GM12878 (cell line): ENCODE measurements around the gene SOCS6. TPM values are rescaled to one million over a fixed set of nuclear protein-coding genes. Genes with fewer than 3 reads are reported as not detected.

Experiments used
- ATAC-seq: fragments of 200-7000 bp; cut with Tn5 transposase; 3 replicates; pipeline ENCODE4 v1.9.1; 2020; ENCODE audit warnings: mild to moderate bottlenecking, moderate library complexity
- BruUV-seq: library from RNA; stranded (reverse); fragments of 400-500 nt; replicated peaks from 2 replicates; lab custom pipeline; 2021; lab: Mats Ljungman, UMichigan
- CTCF ChIA-PET: fragments of 300-600 bp; sonication (Branson Sonifier 250); formaldehyde crosslinking; extraction: SDS; loops from one replicate; lab custom pipeline; 2021; ENCODE audit warnings: inconsistent platforms; lab: Yijun Ruan, JAX
- POLR2A ChIA-PET: fragments of 350-600 bp; formaldehyde crosslinking; extraction: SDS; loops from one replicate; lab custom pipeline; 2021; ENCODE audit warnings: inconsistent platforms; lab: Charles Lee
- RAD21 ChIA-PET: fragments of 300-600 bp; sonication (Branson Sonifier 250); formaldehyde crosslinking; loops from one replicate; lab custom pipeline; 2023; ENCODE audit warnings: antibody characterized with exemption; ENCODE audit not compliant: unreplicated experiment; lab: Charles Lee
- SMC1A ChIA-PET: fragments of 300-600 bp; sonication (Branson Sonifier 250); formaldehyde crosslinking; loops from one replicate; lab custom pipeline; 2023; ENCODE audit not compliant: unreplicated experiment, uncharacterized antibody; lab: Charles Lee
- DNase-seq: peaks from one replicate; pipeline ENCODE4 v3.0.0-alpha.2; 2011; ENCODE audit warnings: low read depth, low spot score
- FAIRE-seq: peaks from 3 replicates; lab custom pipeline; 2011; peaks lifted over from hg19 to GRCh38; lab: Jason Lieb, UNC
- H2AFZ ChIP-seq: 2 replicates; pipeline ENCODE4 v1.6.0; 2011; ENCODE audit warnings: low read depth, low read length, control low read depth; ENCODE audit not compliant: control insufficient read depth
- H3K27ac ChIP-seq: 2 replicates; pipeline ENCODE4 v1.5.1; 2011; ENCODE audit warnings: control low read depth; ENCODE audit not compliant: control insufficient read depth, insufficient read depth
- H3K27me3 ChIP-seq, 2 experiments: replicated peaks in 1 of 2; 2 replicates each; pipeline versions ENCODE4 v1.6.0 to v1.6.1; 2011; ENCODE audit warnings: low read length in 1 of 2; ENCODE audit not compliant: control insufficient read depth in 2 of 2, insufficient read depth in 2 of 2
- H3K36me3 ChIP-seq, 2 experiments: 2 replicates each; pipeline ENCODE4 v1.5.1; 2011; ENCODE audit warnings: low read length in 1 of 2; ENCODE audit not compliant: control insufficient read depth in 2 of 2, insufficient read depth in 2 of 2
- H3K4me1 ChIP-seq: 2 replicates; pipeline ENCODE4 v1.6.1; 2011; ENCODE audit warnings: mild to moderate bottlenecking, low read length, moderate library complexity, mixed read lengths; ENCODE audit not compliant: control insufficient read depth, insufficient read depth
- H3K4me2 ChIP-seq: 2 replicates; pipeline ENCODE4 v1.6.0; 2011; ENCODE audit warnings: control low read depth; ENCODE audit not compliant: control insufficient read depth, insufficient read depth
- H3K4me3 ChIP-seq: fragments of 200-600 bp; sonication (generic); 2 replicates; pipeline ENCODE4 v1.5.1; 2016
- H3K79me2 ChIP-seq: 2 replicates; pipeline ENCODE4 v1.6.0; 2011; ENCODE audit warnings: low read length; ENCODE audit not compliant: control insufficient read depth, insufficient read depth
- H3K9ac ChIP-seq: 2 replicates; pipeline ENCODE4 v1.8.0; 2011; ENCODE audit warnings: low read length, control low read depth, mixed read lengths; ENCODE audit not compliant: control insufficient read depth, insufficient read depth
- H3K9me3 ChIP-seq: replicated peaks from 3 replicates; pipeline ENCODE4 v1.5.1; 2011; ENCODE audit warnings: mild to moderate bottlenecking, low read length; ENCODE audit not compliant: control insufficient read depth, insufficient read depth
- H4K20me1 ChIP-seq: 2 replicates; pipeline ENCODE4 v1.6.0; 2011; ENCODE audit not compliant: control insufficient read depth, insufficient read depth
- CBX3 ChIP-seq: fragments of 200-600 bp; sonication (generic); IDR thresholded peaks from 2 replicates; pipeline ENCODE4 v1.6.1; 2016; ENCODE audit warnings: low read depth, borderline replicate concordance
- FOXK2 ChIP-seq: fragments of 450-650 bp; IDR thresholded peaks from 2 replicates; pipeline ENCODE4 v1.6.1; 2017; ENCODE audit warnings: mild to moderate bottlenecking, moderate library complexity
- MTA2 ChIP-seq: fragments of 450-650 bp; IDR thresholded peaks from 2 replicates; pipeline ENCODE4 v1.6.1; 2016; ENCODE audit warnings: low read depth, mild to moderate bottlenecking, moderate library complexity
- SMAD1 ChIP-seq: fragments of 450-650 bp; IDR thresholded peaks from 2 replicates; pipeline ENCODE4 v1.6.1; 2018; ENCODE audit warnings: mild to moderate bottlenecking, low read depth; ENCODE audit not compliant: partially characterized antibody
- ZNF207 ChIP-seq: fragments of 450-650 bp; IDR thresholded peaks from 2 replicates; pipeline ENCODE4 v1.6.1; 2014; ENCODE audit warnings: antibody characterized with exemption, mild to moderate bottlenecking, borderline replicate concordance
- WGBS: methylation state at CpG from one replicate; pipeline ENCODE4 v1.1.6; 2016; ENCODE audit warnings: low lambda C conversion rate; ENCODE audit not compliant: insufficient replicate concordance, insufficient coverage; ENCODE audit errors: missing lambda C conversion rate; 5-methylcytosine and 5-hydroxymethylcytosine counted together
- in situ Hi-C: fragments of 300-500 bp; cut with MboI; formaldehyde crosslinking; loops from 9 replicates; pipeline ENCODE4 v1.14.3; 2018; ENCODE audit warnings: mixed read lengths
- intact Hi-C: fragments of 100-400 bp; cut with micrococcal nuclease; formaldehyde crosslinking; loops from one replicate; pipeline ENCODE4 v1.14.2; 2022; ENCODE audit not compliant: unreplicated experiment
- polyA plus RNA-seq, 11 experiments: library from polyadenylated mRNA; depleted of rRNA in 4 of 11; unstranded in 6 of 11; stranded (reverse) in 5 of 11; fragments of >200 nt; fragmentation: Nextera tagmentation in 4 of 11; fragmentation: Illumina TruSeq in 1 of 11; extraction: Ambion mirVana in 4 of 11; extraction: Trizol in 1 of 11; gene quantifications; 1 replicate in 1 of 11; 2 replicates in 10 of 11; pipeline versions ENCODE4 v1.2.1 to v1.2.3, GENCODE V29; 2011 to 2016; ENCODE audit warnings: inconsistent platforms in 2 of 11, missing spikeins in 2 of 11, low read depth in 1 of 11
- total RNA-seq, 4 experiments: library from RNA; depleted of rRNA in 3 of 4; stranded (reverse); fragments of >200 nt in 3 of 4; fragmentation: Illumina TruSeq in 1 of 4; extraction: Trizol in 1 of 4; gene quantifications; 2 replicates each; pipeline versions ENCODE4 v1.2.1 to v1.2.3, GENCODE V29; 2013 to 2021
- TF ChIP-seq, protein P1 (sequence below): fragments of 450-650 bp; IDR thresholded peaks from 2 replicates; pipeline ENCODE4 v1.6.1; 2017; ENCODE audit warnings: mild to moderate bottlenecking, moderate library complexity
- TF ChIP-seq, protein P2 (sequence below): IDR thresholded peaks from 2 replicates; pipeline ENCODE4 v1.6.1; 2011; ENCODE audit warnings: borderline replicate concordance, low read depth, mild to moderate bottlenecking, moderate library complexity, low read length; ENCODE audit not compliant: insufficient read depth, poor library complexity, severe bottlenecking

The SOCS6 gene
- total and polyA plus RNA-seq, 10 of the 15 experiments (the other 5 are each of a cell fraction or from before 2014, with no cell fraction given): 1.6 to 6.1 (median 4.1) TPM

DNA sequence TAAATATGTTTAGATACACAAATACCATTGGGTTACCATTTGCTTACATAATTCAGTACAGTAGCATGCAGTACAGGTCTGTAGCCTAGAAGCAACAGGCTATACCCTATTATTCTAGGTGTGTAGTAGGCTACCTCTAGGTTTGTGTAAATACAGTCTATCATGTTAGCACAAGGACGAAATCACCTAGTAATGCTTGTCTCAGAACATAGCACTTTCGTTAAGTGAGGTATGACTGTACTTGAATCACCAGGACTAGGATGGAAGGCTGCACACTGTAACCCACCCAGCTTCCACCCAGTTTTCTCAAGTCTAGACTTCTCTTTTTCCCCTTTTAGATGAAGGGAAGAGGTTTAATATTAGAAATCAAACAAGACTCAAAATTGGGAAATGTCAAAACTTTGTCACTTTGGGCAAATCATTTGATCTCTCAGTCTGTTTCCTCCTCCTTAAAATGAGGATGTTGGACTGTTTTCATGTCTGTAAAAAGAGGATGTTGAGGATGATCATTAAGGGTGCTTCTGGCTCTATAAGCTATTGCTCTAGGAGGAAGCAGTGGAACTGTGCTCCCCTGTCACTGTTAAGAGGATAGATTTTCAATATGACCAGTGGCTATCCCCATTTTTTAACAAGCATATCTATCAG is 3.7 kb upstream of the SOCS6 start:
- no TSS peak for BruUV-seq

DNA sequence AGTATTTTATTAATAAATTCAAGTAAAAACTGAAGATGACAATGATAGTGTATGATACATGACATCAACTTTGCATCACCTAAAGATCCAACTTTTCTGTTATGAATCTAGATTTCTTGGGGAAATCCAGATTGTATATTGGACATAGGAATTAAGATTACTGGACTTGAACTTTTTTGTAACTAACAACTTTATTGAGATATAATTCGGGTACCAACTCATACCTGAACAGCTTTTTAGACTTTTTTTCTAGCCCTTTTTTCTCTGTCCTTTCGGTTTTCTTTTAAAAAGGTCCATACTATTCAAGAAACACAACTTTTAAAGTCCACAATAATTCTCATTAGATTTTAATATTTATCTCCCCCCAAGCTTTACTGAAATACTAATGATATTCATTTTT is 1.1 kb upstream of the SOCS6 start:
- Histone ChIP-seq H3K9me3 (no peaks in the 10 kb centered on the region), H4K20me1 (peaks cover 4% of the 10 kb centered on the region; the same call in 1 of the 2 replicates), H3K4me2 (no peak overlapping the region), H3K27me3 (no peaks in the 10 kb centered on the region; a peak in 1 of 4 replicates), H3K9ac (no peak overlapping the region), H3K27ac (no peak overlapping the region), H3K36me3 (no peaks in the 10 kb centered on the region), H3K79me2 (peaks cover 21% of the 10 kb centered on the region), H3K4me3 (no peak overlapping the region), H2AFZ (no peak overlapping the region), H3K4me1 (peaks cover 2% of the 10 kb centered on the region)
- ChIA-PET RAD21 (no interaction called here), SMC1A (interaction anchor here (1.0 kb wide), 1 partner anchor 10 kb away, joined by 3 read pairs; no protein-coding TSS in a partner anchor), POLR2A (no interaction called here), CTCF (no interaction called here)
- FAIRE-seq (no peak), ATAC-seq (no peak), DNase-seq (no peak)
- no TSS peak for BruUV-seq
- in situ Hi-C loops (no loop called here), intact Hi-C loops (loop anchor here (5.0 kb wide), 1 partner anchor 145 kb away; no protein-coding TSS in a partner anchor)
- 84% methylated on average over 2 of the region's 2 CpGs for WGBS
- TF ChIP-seq, protein P1, sequence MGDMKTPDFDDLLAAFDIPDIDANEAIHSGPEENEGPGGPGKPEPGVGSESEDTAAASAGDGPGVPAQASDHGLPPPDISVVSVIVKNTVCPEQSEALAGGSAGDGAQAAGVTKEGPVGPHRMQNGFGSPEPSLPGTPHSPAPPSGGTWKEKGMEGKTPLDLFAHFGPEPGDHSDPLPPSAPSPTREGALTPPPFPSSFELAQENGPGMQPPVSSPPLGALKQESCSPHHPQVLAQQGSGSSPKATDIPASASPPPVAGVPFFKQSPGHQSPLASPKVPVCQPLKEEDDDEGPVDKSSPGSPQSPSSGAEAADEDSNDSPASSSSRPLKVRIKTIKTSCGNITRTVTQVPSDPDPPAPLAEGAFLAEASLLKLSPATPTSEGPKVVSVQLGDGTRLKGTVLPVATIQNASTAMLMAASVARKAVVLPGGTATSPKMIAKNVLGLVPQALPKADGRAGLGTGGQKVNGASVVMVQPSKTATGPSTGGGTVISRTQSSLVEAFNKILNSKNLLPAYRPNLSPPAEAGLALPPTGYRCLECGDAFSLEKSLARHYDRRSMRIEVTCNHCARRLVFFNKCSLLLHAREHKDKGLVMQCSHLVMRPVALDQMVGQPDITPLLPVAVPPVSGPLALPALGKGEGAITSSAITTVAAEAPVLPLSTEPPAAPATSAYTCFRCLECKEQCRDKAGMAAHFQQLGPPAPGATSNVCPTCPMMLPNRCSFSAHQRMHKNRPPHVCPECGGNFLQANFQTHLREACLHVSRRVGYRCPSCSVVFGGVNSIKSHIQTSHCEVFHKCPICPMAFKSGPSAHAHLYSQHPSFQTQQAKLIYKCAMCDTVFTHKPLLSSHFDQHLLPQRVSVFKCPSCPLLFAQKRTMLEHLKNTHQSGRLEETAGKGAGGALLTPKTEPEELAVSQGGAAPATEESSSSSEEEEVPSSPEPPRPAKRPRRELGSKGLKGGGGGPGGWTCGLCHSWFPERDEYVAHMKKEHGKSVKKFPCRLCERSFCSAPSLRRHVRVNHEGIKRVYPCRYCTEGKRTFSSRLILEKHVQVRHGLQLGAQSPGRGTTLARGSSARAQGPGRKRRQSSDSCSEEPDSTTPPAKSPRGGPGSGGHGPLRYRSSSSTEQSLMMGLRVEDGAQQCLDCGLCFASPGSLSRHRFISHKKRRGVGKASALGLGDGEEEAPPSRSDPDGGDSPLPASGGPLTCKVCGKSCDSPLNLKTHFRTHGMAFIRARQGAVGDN: no peak
- TF ChIP-seq MTA2: no peak

More for the DNA sequence above, 3.7 kb upstream of the SOCS6 start:
- no peak for FAIRE-seq
- no peak for DNase-seq
- CTCF ChIA-PET: no interaction called here
- 22% methylated on average over 2 of the region's 2 CpGs for WGBS
- Histone ChIP-seq H3K36me3 (no peaks in the 10 kb centered on the region), H3K4me2 (no peak overlapping the region), H3K27me3 (no peaks in the 10 kb centered on the region; a peak in 1 of 4 replicates), H3K4me1 (no peaks in the 10 kb centered on the region), H3K27ac (no peak overlapping the region), H4K20me1 (no peaks in the 10 kb centered on the region), H3K4me3 (no peak overlapping the region), H3K79me2 (peaks cover 6% of the 10 kb centered on the region), H2AFZ (no peak overlapping the region), H3K9ac (no peak overlapping the region)
- intact Hi-C loops: loop anchor here (5.0 kb wide), 1 partner anchor 147 kb away; no protein-coding TSS in a partner anchor
- SMC1A ChIA-PET: no interaction called here
- RAD21 ChIA-PET: no interaction called here
- ATAC-seq: no peak
- TF ChIP-seq SMAD1 (no peak), CBX3 (no peak), ZNF207 (no peak), FOXK2 (no peak)
- TF ChIP-seq, protein P2, sequence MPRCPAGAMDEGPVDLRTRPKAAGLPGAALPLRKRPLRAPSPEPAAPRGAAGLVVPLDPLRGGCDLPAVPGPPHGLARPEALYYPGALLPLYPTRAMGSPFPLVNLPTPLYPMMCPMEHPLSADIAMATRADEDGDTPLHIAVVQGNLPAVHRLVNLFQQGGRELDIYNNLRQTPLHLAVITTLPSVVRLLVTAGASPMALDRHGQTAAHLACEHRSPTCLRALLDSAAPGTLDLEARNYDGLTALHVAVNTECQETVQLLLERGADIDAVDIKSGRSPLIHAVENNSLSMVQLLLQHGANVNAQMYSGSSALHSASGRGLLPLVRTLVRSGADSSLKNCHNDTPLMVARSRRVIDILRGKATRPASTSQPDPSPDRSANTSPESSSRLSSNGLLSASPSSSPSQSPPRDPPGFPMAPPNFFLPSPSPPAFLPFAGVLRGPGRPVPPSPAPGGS: no peak
- TF ChIP-seq, all 136 proteins: peak for 0
- POLR2A ChIA-PET: no interaction called here
- no peaks in the 10 kb centered on the region; the same call in 2 of the 3 replicates for H3K9me3 ChIP-seq
- in situ Hi-C loops: no loop called here
